ENCODE results near the gene HOXB3. TPM values are rescaled to one million over a fixed set of nuclear protein-coding genes. Genes with fewer than 3 reads are reported as not detected.

The HOXB3 gene
- total and polyA plus RNA-seq, 10 donors: 3.6 to 23.1 (median 8.8) TPM

GRCh38 chr17:48617471-48618255 is 27.6 kb upstream of the HOXB3 start:
- TF ChIP-seq POLR2AphosphoS5 (IDR thresholded peaks at IDR 0.05): no peak
- TF ChIP-seq CTCF (IDR thresholded peaks at IDR 0.05 in 8 of 11, conservative IDR thresholded peaks at IDR 0.05 in 3 of 11): no peak
- no peak for TF ChIP-seq POLR2A (IDR thresholded peaks at IDR 0.05)
- Histone ChIP-seq H3K9me3 (no peaks in the 10 kb centered on the region), H3K4me3 (no peak overlapping the region), H3K27ac (no peak overlapping the region), H3K4me1 (peaks cover 14 to 45% (median 35%) of the 10 kb centered on the region in 6 donors), H3K27me3 (replicated peaks in 1 of 7) (peaks cover 26 to 100% (median 98%) of the 10 kb centered on the region in 7 donors), H3K36me3 (no peaks in the 10 kb centered on the region)
- 7 to 17% (median 11%) methylated on average over 41 to 43 of the region's 43 CpGs for WGBS, 5 donors
- intact Hi-C loops (cut with DNase I; ENCODE audit: low total_unique reads): loop anchor here (10.0 kb wide), 1 partner anchor 463 kb away; no protein-coding TSS in a partner anchor
- DNase-seq: no peak

GRCh38 chr17:48616717-48617470 is 26.9 kb upstream of the HOXB3 start:
- intact Hi-C loops (cut with DNase I; ENCODE audit: low total_unique reads): loop anchor here (10.0 kb wide), 1 partner anchor 462 kb away; no protein-coding TSS in a partner anchor
- H3K4me3 ChIP-seq: no peak overlapping the region

GRCh38 chr17:48615963-48616716 is 26.1 kb upstream of the HOXB3 start:
- TF ChIP-seq CTCF (IDR thresholded peaks at IDR 0.05 in 8 of 11, conservative IDR thresholded peaks at IDR 0.05 in 3 of 11): no peak
- TF ChIP-seq POLR2A (IDR thresholded peaks at IDR 0.05): no peak
- no peak for TF ChIP-seq POLR2AphosphoS5 (IDR thresholded peaks at IDR 0.05)
- intact Hi-C loops (cut with DNase I; ENCODE audit: low total_unique reads): loop anchor here (10.0 kb wide), 1 partner anchor 461 kb away; no protein-coding TSS in a partner anchor
- Histone ChIP-seq H3K36me3 (no peaks in the 10 kb centered on the region), H3K4me1 (peaks cover 21 to 60% (median 51%) of the 10 kb centered on the region in 6 donors), H3K4me3 (no peak overlapping the region), H3K27me3 (replicated peaks in 1 of 7) (peaks cover 26 to 100% (median 99%) of the 10 kb centered on the region in 7 donors), H3K27ac (no peak overlapping the region), H3K9me3 (no peaks in the 10 kb centered on the region)
- 38 to 53% (median 46%) methylated on average over 15 to 17 of the region's 17 CpGs for WGBS, 5 donors
- no peak for DNase-seq

More at GRCh38 chr17:48616717-48617470, 26.9 kb upstream of the HOXB3 start:
- DNase-seq: no peak
- no peaks in the 10 kb centered on the region for H3K9me3 ChIP-seq
- no peak overlapping the region for H3K27ac ChIP-seq
- WGBS, 5 donors: 47 to 62% (median 49%) methylated on average over 15 of the region's 15 CpGs
- peaks cover 26 to 100% (median 99%) of the 10 kb centered on the region in 7 donors for H3K27me3 ChIP-seq (replicated peaks in 1 of 7)
- no peaks in the 10 kb centered on the region for H3K36me3 ChIP-seq
- peaks cover 17 to 53% (median 43%) of the 10 kb centered on the region in 6 donors for H3K4me1 ChIP-seq
- TF ChIP-seq CTCF (IDR thresholded peaks at IDR 0.05 in 8 of 11, conservative IDR thresholded peaks at IDR 0.05 in 3 of 11) (no peak), POLR2A (IDR thresholded peaks at IDR 0.05) (no peak), POLR2AphosphoS5 (IDR thresholded peaks at IDR 0.05) (no peak)

Measured in spleen (tissue), 11 donors.